Retinal pigment epithelial cell (primary cell): ENCODE results near the gene CPS1.

Experiments
- DNase-seq: peaks from one replicate; pipeline ENCODE4 v3.0.0-alpha.2; 2010; ENCODE audit warnings: low read depth
- H3K4me3 ChIP-seq: 2 replicates; pipeline ENCODE4 v1.5.1; 2011; ENCODE audit warnings: mild to moderate bottlenecking, low read length, control low read depth, moderate library complexity
- CTCF ChIP-seq: conservative IDR thresholded peaks from 2 replicates; pipeline ENCODE4 v1.5.1; 2011; ENCODE audit warnings: low read depth, low read length, control low read depth, inconsistent platforms

The CPS1 gene

GRCh38 chr2:210568108-210568507 is 11.7 kb downstream of the CPS1 start:
- TF ChIP-seq CTCF, result no peak
- no peak overlapping the region for H3K4me3 ChIP-seq
- no peak for DNase-seq

GRCh38 chr2:210577263-210578071 is 21.1 kb downstream of the CPS1 start:
- no peak for DNase-seq
- peak; percentile 79 for TF ChIP-seq CTCF
- H3K4me3 ChIP-seq, result no peak overlapping the region

GRCh38 chr2:210584834-210585233 is 28.4 kb downstream of the CPS1 start:
- no peak for TF ChIP-seq CTCF
- no peak for DNase-seq
- H3K4me3 ChIP-seq, result no peak overlapping the region

- DNase-seq, result no peak
- H3K4me3 ChIP-seq, result no peak overlapping the region
- no peak for TF ChIP-seq CTCF
Observed at GRCh38 chr2:210586381-210586780, 30.0 kb downstream of the CPS1 start.

GRCh38 chr2:210591663-210592062 is 35.3 kb downstream of the CPS1 start:
- DNase-seq, result no peak
- no peak for TF ChIP-seq CTCF
- H3K4me3 ChIP-seq, result no peak overlapping the region

- no peak for DNase-seq
- no peak for TF ChIP-seq CTCF
- no peak overlapping the region for H3K4me3 ChIP-seq
Observed at GRCh38 chr2:210592726-210593125, 36.3 kb downstream of the CPS1 start.

- DNase-seq, result peak; percentile 48
- TF ChIP-seq CTCF, result no peak
- H3K4me3 ChIP-seq, result no peak overlapping the region
Observed at GRCh38 chr2:210593166-210593565, 36.8 kb downstream of the CPS1 start.
